KMS-11 (cell line): ENCODE data around the gene STARD8.

ENCODE experiments used
- H2AFZ ChIP-seq: fragments of 200-600 bp; sonication (generic); 2 replicates; pipeline ENCODE4 v1.6.1; 2016; ENCODE audit warnings: antibody characterized with exemption, mixed run types, low read depth
- H3K27ac ChIP-seq: fragments of 200-600 bp; sonication (generic); 2 replicates; pipeline ENCODE4 v1.6.1; 2016; ENCODE audit warnings: mild to moderate bottlenecking, mixed run types
- H3K27me3 ChIP-seq: fragments of 200-600 bp; sonication (generic); 2 replicates; pipeline ENCODE4 v1.6.1; 2017; ENCODE audit warnings: mild to moderate bottlenecking, low read depth, mixed run types, moderate library complexity; ENCODE audit not compliant: insufficient read depth
- H3K36me3 ChIP-seq: fragments of 200-600 bp; sonication (generic); 2 replicates; pipeline ENCODE4 v1.6.1; 2017; ENCODE audit warnings: mild to moderate bottlenecking, mixed run types; ENCODE audit not compliant: insufficient read depth
- H3K4me1 ChIP-seq: fragments of 200-600 bp; sonication (generic); 2 replicates; pipeline ENCODE4 v1.6.1; 2016; ENCODE audit warnings: mild to moderate bottlenecking, low read depth, mixed run types; ENCODE audit not compliant: poor library complexity, severe bottlenecking
- H3K4me2 ChIP-seq: fragments of 200-600 bp; sonication (generic); 2 replicates; pipeline ENCODE4 v1.7.0; 2016; ENCODE audit warnings: mild to moderate bottlenecking, mixed run types
- H3K4me3 ChIP-seq: fragments of 200-600 bp; sonication (generic); IDR thresholded peaks from 2 replicates; pipeline ENCODE4 v1.6.1; 2017; ENCODE audit warnings: low read depth, low read length, mixed read lengths; ENCODE audit not compliant: insufficient read depth
- H3K79me2 ChIP-seq: fragments of 200-600 bp; sonication (generic); 2 replicates; pipeline ENCODE4 v1.6.1; 2016; ENCODE audit warnings: low read depth, mixed run types; ENCODE audit not compliant: insufficient read depth
- H3K9ac ChIP-seq: fragments of 200-600 bp; sonication (generic); 2 replicates; pipeline ENCODE4 v1.6.1; 2016; ENCODE audit warnings: mild to moderate bottlenecking, mixed run types
- H4K20me1 ChIP-seq: fragments of 200-600 bp; sonication (generic); 2 replicates; pipeline ENCODE4 v1.6.1; 2016; ENCODE audit warnings: mild to moderate bottlenecking, mixed run types; ENCODE audit not compliant: insufficient read depth
- CTCF ChIP-seq: fragments of 200-600 bp; sonication (generic); conservative IDR thresholded peaks from 2 replicates; pipeline ENCODE4 v1.6.1; 2017; ENCODE audit warnings: low read depth, mild to moderate bottlenecking, antibody characterized with exemption, low read length, moderate library complexity, mixed read lengths

STARD8 gene

DNA sequence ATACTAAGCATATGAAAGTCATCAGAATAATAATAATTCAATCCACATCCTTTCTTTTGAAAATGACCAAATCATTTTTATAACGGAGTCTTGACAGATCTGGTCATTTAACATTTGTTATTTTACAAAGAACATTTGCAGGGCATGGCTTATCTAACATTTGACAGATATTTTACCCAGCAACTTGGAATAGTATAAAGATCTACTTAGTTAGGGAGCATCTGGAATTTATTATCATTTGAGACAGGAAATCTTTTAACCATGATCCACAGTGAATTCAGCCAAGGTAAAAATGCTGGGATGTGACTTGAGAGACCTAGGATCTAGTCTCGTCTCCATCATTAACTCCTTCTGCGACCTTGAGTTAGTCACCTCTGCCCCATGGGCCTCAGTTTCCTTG, 22.4 kb downstream of the STARD8 start:
- H3K9ac ChIP-seq, result no peak overlapping the region
- H3K4me3 ChIP-seq, result no peak overlapping the region
- no peaks in the 10 kb centered on the region for H3K27me3 ChIP-seq
- no peak overlapping the region for H2AFZ ChIP-seq
- no peak overlapping the region for H3K27ac ChIP-seq
- no peaks in the 10 kb centered on the region for H3K4me1 ChIP-seq
- H3K36me3 ChIP-seq, result no peaks in the 10 kb centered on the region
- no peak overlapping the region for H3K4me2 ChIP-seq
- TF ChIP-seq CTCF, result no peak
- H3K79me2 ChIP-seq, result no peaks in the 10 kb centered on the region
- H4K20me1 ChIP-seq, result no peaks in the 10 kb centered on the region

- no peak overlapping the region for H3K4me3 ChIP-seq
- H3K27ac ChIP-seq, result no peak overlapping the region
- H3K9ac ChIP-seq, result no peak overlapping the region
- H3K4me2 ChIP-seq, result no peak overlapping the region
- no peaks in the 10 kb centered on the region for H3K36me3 ChIP-seq
- H4K20me1 ChIP-seq, result no peaks in the 10 kb centered on the region
- no peak overlapping the region for H2AFZ ChIP-seq
- H3K27me3 ChIP-seq, result no peaks in the 10 kb centered on the region
- TF ChIP-seq CTCF, result no peak
- H3K79me2 ChIP-seq, result no peaks in the 10 kb centered on the region
- no peaks in the 10 kb centered on the region for H3K4me1 ChIP-seq
Measured at GRCh38 chrX:68671221-68671620, 23.8 kb downstream of the STARD8 start.

GRCh38 chrX:68672581-68673318, 25.3 kb downstream of the STARD8 start:
- Histone ChIP-seq H3K36me3 (no peaks in the 10 kb centered on the region), H3K27ac (no peak overlapping the region), H3K4me3 (no peak overlapping the region), H3K9ac (no peak overlapping the region), H3K4me2 (no peak overlapping the region), H3K79me2 (no peaks in the 10 kb centered on the region), H3K4me1 (no peaks in the 10 kb centered on the region), H3K27me3 (no peaks in the 10 kb centered on the region), H4K20me1 (no peaks in the 10 kb centered on the region), H2AFZ (no peak overlapping the region)
- no peak for TF ChIP-seq CTCF

DNA sequence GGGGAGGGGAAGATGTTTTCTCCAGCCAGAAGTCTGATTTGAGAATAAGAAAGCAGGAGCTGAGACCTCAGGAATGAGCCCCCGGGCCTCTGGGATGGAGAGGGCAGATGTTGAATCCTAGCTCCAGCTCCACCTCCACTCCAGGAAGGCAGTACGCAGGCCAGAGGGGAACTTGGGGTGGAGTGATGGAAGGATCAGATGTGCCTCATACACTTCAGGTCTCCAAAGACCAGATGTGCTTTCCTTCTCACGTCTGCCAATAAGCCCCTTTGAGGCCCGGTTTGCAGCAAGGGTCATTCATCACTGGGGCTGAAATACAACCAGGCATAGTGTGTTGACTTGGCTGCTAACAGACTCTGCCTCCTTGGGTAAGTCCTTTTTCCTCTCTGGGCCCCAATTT, 28.1 kb downstream of the STARD8 start:
- Histone ChIP-seq H3K4me2 (no peak overlapping the region), H3K36me3 (no peaks in the 10 kb centered on the region), H3K4me3 (no peak overlapping the region), H2AFZ (no peak overlapping the region), H3K27me3 (no peaks in the 10 kb centered on the region), H3K27ac (no peak overlapping the region), H3K4me1 (no peaks in the 10 kb centered on the region), H4K20me1 (no peaks in the 10 kb centered on the region), H3K9ac (no peak overlapping the region), H3K79me2 (no peaks in the 10 kb centered on the region)
- TF ChIP-seq CTCF, result no peak
